Measurements from ENCODE around the gene PDXDC1.

Gene PDXDC1

GRCh38 chr16:15053904-15054303 lies 79.1 kb downstream of the PDXDC1 start:
- Histone ChIP-seq H3K4ac (ENCODE audit: low read depth, low read length) (peak overlapping the region; percentile 72), H3K23ac (ENCODE audit: low read length) (no peak overlapping the region), H3K79me2 (ENCODE audit: control insufficient read depth, insufficient read depth, low read length, poor library complexity) (peaks cover 6% of the 10 kb centered on the region), H3K27me3 (ENCODE audit: insufficient read depth, low read length) (no peaks in the 10 kb centered on the region), H2BK12ac (ENCODE audit: low read length) (no peak overlapping the region), H4K12ac (ENCODE audit: low read depth, low read length) (peak overlapping the region; percentile 63), H3K9me3 (ENCODE audit: insufficient read depth, low read depth, low read length) (no peaks in the 10 kb centered on the region), H2AFZ (ENCODE audit: insufficient read depth, low read length, poor library complexity) (no peak overlapping the region), H3K4me3 (ENCODE audit: low read depth, low read length) (no peak overlapping the region), H3K14ac (ENCODE audit: low read length) (no peak overlapping the region), H4K91ac (ENCODE audit: low read depth, low read length) (no peak overlapping the region), H3K79me1 (ENCODE audit: low read length) (peaks cover 7% of the 10 kb centered on the region), H3K18ac (ENCODE audit: low read length) (no peak overlapping the region), H4K8ac (ENCODE audit: low read depth, low read length) (no peak overlapping the region), H3K36me3 (ENCODE audit: control insufficient read depth in 1 of 2, insufficient read depth in 2 of 2, low read length in 2 of 2) (peaks cover 0 to 6% of the 10 kb centered on the region in 2 experiments), H3K4me2 (ENCODE audit: low read length) (no peak overlapping the region), H3K27ac (ENCODE audit: low read depth, low read length) (no peak overlapping the region), H3K9ac (ENCODE audit: low read length) (no peak overlapping the region), H2BK5ac (ENCODE audit: low read depth, low read length, poor library complexity) (no peak overlapping the region), H2AK5ac (ENCODE audit: low read length) (no peak overlapping the region), H2BK120ac (ENCODE audit: insufficient read depth, low read length, poor library complexity) (no peak overlapping the region), H3K4me1 (ENCODE audit: control insufficient read depth in 1 of 2, insufficient read depth in 2 of 2, low read length in 2 of 2) (peaks cover 7 to 10% of the 10 kb centered on the region in 2 experiments)
- DNase-seq, result no peak
- no CpG with 5 or more reads among the region's 10 CpGs for WGBS (ENCODE audit: extremely low coverage, insufficient coverage, insufficient read length)

- no peak overlapping the region for H3K9ac ChIP-seq (ENCODE audit: low read length)
- H3K79me1 ChIP-seq (ENCODE audit: low read length), result peaks cover 7% of the 10 kb centered on the region
- H2BK120ac ChIP-seq (ENCODE audit: insufficient read depth, low read length, poor library complexity), result no peak overlapping the region
- WGBS (ENCODE audit: extremely low coverage, insufficient coverage, insufficient read length), result no CpG with 5 or more reads among the region's 19 CpGs
- H3K27ac ChIP-seq (ENCODE audit: low read depth, low read length), result no peak overlapping the region
- no peak overlapping the region for H3K4ac ChIP-seq (ENCODE audit: low read depth, low read length)
- no peak overlapping the region for H4K12ac ChIP-seq (ENCODE audit: low read depth, low read length)
- H4K8ac ChIP-seq (ENCODE audit: low read depth, low read length), result no peak overlapping the region
- no peaks in the 10 kb centered on the region for H3K27me3 ChIP-seq (ENCODE audit: insufficient read depth, low read length)
- no peak overlapping the region for H2AK5ac ChIP-seq (ENCODE audit: low read length)
- H2BK5ac ChIP-seq (ENCODE audit: low read depth, low read length, poor library complexity), result no peak overlapping the region
- DNase-seq, result no peak
- H3K9me3 ChIP-seq (ENCODE audit: insufficient read depth, low read depth, low read length), result no peaks in the 10 kb centered on the region
- H3K36me3 ChIP-seq (ENCODE audit: control insufficient read depth in 1 of 2, insufficient read depth in 2 of 2, low read length in 2 of 2), result peaks cover 2 to 8% of the 10 kb centered on the region in 2 experiments
- peaks cover 7 to 10% of the 10 kb centered on the region in 2 experiments for H3K4me1 ChIP-seq (ENCODE audit: control insufficient read depth in 1 of 2, insufficient read depth in 2 of 2, low read length in 2 of 2)
- no peak overlapping the region for H3K4me3 ChIP-seq (ENCODE audit: low read depth, low read length)
- no peak overlapping the region for H2BK12ac ChIP-seq (ENCODE audit: low read length)
- H3K14ac ChIP-seq (ENCODE audit: low read length), result no peak overlapping the region
- H4K91ac ChIP-seq (ENCODE audit: low read depth, low read length), result no peak overlapping the region
- H3K79me2 ChIP-seq (ENCODE audit: control insufficient read depth, insufficient read depth, low read length, poor library complexity), result peaks cover 6% of the 10 kb centered on the region
- no peak overlapping the region for H2AFZ ChIP-seq (ENCODE audit: insufficient read depth, low read length, poor library complexity)
- no peak overlapping the region for H3K23ac ChIP-seq (ENCODE audit: low read length)
- no peak overlapping the region for H3K18ac ChIP-seq (ENCODE audit: low read length)
- H3K4me2 ChIP-seq (ENCODE audit: low read length), result peak overlapping the region; percentile 66
These were observed 79.7 kb downstream of the PDXDC1 start for GRCh38 chr16:15054357-15055140.

GRCh38 chr16:15055141-15056053 lies 80.6 kb downstream of the PDXDC1 start:
- peak overlapping the region; percentile 91 for H2AFZ ChIP-seq (ENCODE audit: insufficient read depth, low read length, poor library complexity)
- peak overlapping the region; percentile 89 for H2BK120ac ChIP-seq (ENCODE audit: insufficient read depth, low read length, poor library complexity)
- peaks cover 6% of the 10 kb centered on the region for H3K79me2 ChIP-seq (ENCODE audit: control insufficient read depth, insufficient read depth, low read length, poor library complexity)
- peak overlapping the region; percentile 93 for H2AK5ac ChIP-seq (ENCODE audit: low read length)
- peak in 1 of 2 donors; percentile 33 for DNase-seq
- peak overlapping the region; percentile 83 for H3K9ac ChIP-seq (ENCODE audit: low read length)
- peak overlapping the region; percentile 16 for H3K27ac ChIP-seq (ENCODE audit: low read depth, low read length)
- H3K4me2 ChIP-seq (ENCODE audit: low read length), result peak overlapping the region; percentile 66
- H3K27me3 ChIP-seq (ENCODE audit: insufficient read depth, low read length), result no peaks in the 10 kb centered on the region
- H3K4ac ChIP-seq (ENCODE audit: low read depth, low read length), result peak overlapping the region; percentile 90
- H4K91ac ChIP-seq (ENCODE audit: low read depth, low read length), result peak overlapping the region; percentile 92
- peak overlapping the region; percentile 13 for H2BK12ac ChIP-seq (ENCODE audit: low read length)
- peaks cover 4 to 11% of the 10 kb centered on the region in 2 experiments for H3K36me3 ChIP-seq (ENCODE audit: control insufficient read depth in 1 of 2, insufficient read depth in 2 of 2, low read length in 2 of 2)
- WGBS (ENCODE audit: extremely low coverage, insufficient coverage, insufficient read length), result no CpG with 5 or more reads among the region's 81 CpGs
- no peaks in the 10 kb centered on the region for H3K9me3 ChIP-seq (ENCODE audit: insufficient read depth, low read depth, low read length)
- H2BK5ac ChIP-seq (ENCODE audit: low read depth, low read length, poor library complexity), result peak overlapping the region; percentile 69
- no peak overlapping the region for H3K23ac ChIP-seq (ENCODE audit: low read length)
- peaks cover 7 to 10% of the 10 kb centered on the region in 2 experiments for H3K4me1 ChIP-seq (ENCODE audit: control insufficient read depth in 1 of 2, insufficient read depth in 2 of 2, low read length in 2 of 2)
- peak overlapping the region; percentile 84 for H4K12ac ChIP-seq (ENCODE audit: low read depth, low read length)
- peaks cover 7% of the 10 kb centered on the region for H3K79me1 ChIP-seq (ENCODE audit: low read length)
- peak overlapping the region; percentile 98 for H3K18ac ChIP-seq (ENCODE audit: low read length)
- peak overlapping the region; percentile 97 for H3K14ac ChIP-seq (ENCODE audit: low read length)
- peak overlapping the region; percentile 74 for H4K8ac ChIP-seq (ENCODE audit: low read depth, low read length)
- peak overlapping the region; percentile 87 for H3K4me3 ChIP-seq (ENCODE audit: low read depth, low read length)

GRCh38 chr16:15057681-15058417 lies 83.0 kb downstream of the PDXDC1 start:
- Histone ChIP-seq H2BK12ac (ENCODE audit: low read length) (no peak overlapping the region), H3K4me1 (ENCODE audit: control insufficient read depth in 1 of 2, insufficient read depth in 2 of 2, low read length in 2 of 2) (peaks cover 7 to 10% of the 10 kb centered on the region in 2 experiments), H3K36me3 (ENCODE audit: control insufficient read depth in 1 of 2, insufficient read depth in 2 of 2, low read length in 2 of 2) (peaks cover 13 to 27% of the 10 kb centered on the region in 2 experiments), H3K27ac (ENCODE audit: low read depth, low read length) (no peak overlapping the region), H3K27me3 (ENCODE audit: insufficient read depth, low read length) (no peaks in the 10 kb centered on the region), H4K8ac (ENCODE audit: low read depth, low read length) (no peak overlapping the region), H3K18ac (ENCODE audit: low read length) (no peak overlapping the region), H3K4ac (ENCODE audit: low read depth, low read length) (no peak overlapping the region), H4K91ac (ENCODE audit: low read depth, low read length) (no peak overlapping the region), H3K14ac (ENCODE audit: low read length) (no peak overlapping the region), H3K79me1 (ENCODE audit: low read length) (peaks cover 7% of the 10 kb centered on the region), H3K9me3 (ENCODE audit: insufficient read depth, low read depth, low read length) (no peaks in the 10 kb centered on the region), H3K4me2 (ENCODE audit: low read length) (no peak overlapping the region), H2AK5ac (ENCODE audit: low read length) (no peak overlapping the region), H2AFZ (ENCODE audit: insufficient read depth, low read length, poor library complexity) (no peak overlapping the region), H2BK120ac (ENCODE audit: insufficient read depth, low read length, poor library complexity) (no peak overlapping the region), H3K79me2 (ENCODE audit: control insufficient read depth, insufficient read depth, low read length, poor library complexity) (peaks cover 6% of the 10 kb centered on the region), H2BK5ac (ENCODE audit: low read depth, low read length, poor library complexity) (no peak overlapping the region), H3K4me3 (ENCODE audit: low read depth, low read length) (no peak overlapping the region), H4K12ac (ENCODE audit: low read depth, low read length) (no peak overlapping the region), H3K23ac (ENCODE audit: low read length) (no peak overlapping the region), H3K9ac (ENCODE audit: low read length) (no peak overlapping the region)
- no CpG with 5 or more reads among the region's 7 CpGs for WGBS (ENCODE audit: extremely low coverage, insufficient coverage, insufficient read length)
- peak; percentile 50 to 68 for DNase-seq
